WTC11 (cell line): ENCODE data around the gene SLC22A15.

Source experiments
- TF ChIP-seq, protein P1 (sequence below): fragments of 200-600 bp; IDR thresholded peaks from 2 replicates; pipeline ENCODE4 v1.8.0; 2022; ENCODE audit warnings: antibody characterized with exemption
- TF ChIP-seq, protein P2 (sequence below): sonication (generic); formaldehyde crosslinking; IDR thresholded peaks from 2 replicates; pipeline ENCODE4 v1.8.1; 2023; ENCODE audit warnings: mild to moderate bottlenecking, missing genetic modification reagents, moderate library complexity

DNA sequence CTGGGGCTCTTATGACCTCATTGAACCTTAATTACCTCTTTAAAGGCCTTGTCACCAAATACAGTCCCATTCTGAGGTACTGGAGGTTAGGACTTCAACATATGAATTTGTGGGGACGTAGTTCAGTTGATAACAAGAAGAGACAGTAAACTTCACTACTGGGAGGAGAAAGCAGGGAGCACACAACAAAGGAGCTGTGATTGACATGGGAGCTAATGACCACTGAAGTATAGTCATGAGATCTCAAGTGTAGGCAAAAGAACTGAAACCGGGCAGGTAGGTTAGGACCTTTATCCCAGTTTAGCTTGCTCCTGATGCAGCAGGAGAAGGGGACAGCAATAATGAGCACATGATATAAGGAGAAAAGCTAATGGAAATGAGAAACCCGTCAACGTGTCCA lies 123.1 kb downstream of the SLC22A15 start:
- TF ChIP-seq, protein P1, sequence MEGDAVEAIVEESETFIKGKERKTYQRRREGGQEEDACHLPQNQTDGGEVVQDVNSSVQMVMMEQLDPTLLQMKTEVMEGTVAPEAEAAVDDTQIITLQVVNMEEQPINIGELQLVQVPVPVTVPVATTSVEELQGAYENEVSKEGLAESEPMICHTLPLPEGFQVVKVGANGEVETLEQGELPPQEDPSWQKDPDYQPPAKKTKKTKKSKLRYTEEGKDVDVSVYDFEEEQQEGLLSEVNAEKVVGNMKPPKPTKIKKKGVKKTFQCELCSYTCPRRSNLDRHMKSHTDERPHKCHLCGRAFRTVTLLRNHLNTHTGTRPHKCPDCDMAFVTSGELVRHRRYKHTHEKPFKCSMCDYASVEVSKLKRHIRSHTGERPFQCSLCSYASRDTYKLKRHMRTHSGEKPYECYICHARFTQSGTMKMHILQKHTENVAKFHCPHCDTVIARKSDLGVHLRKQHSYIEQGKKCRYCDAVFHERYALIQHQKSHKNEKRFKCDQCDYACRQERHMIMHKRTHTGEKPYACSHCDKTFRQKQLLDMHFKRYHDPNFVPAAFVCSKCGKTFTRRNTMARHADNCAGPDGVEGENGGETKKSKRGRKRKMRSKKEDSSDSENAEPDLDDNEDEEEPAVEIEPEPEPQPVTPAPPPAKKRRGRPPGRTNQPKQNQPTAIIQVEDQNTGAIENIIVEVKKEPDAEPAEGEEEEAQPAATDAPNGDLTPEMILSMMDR, result no peak
- TF ChIP-seq, protein P2, sequence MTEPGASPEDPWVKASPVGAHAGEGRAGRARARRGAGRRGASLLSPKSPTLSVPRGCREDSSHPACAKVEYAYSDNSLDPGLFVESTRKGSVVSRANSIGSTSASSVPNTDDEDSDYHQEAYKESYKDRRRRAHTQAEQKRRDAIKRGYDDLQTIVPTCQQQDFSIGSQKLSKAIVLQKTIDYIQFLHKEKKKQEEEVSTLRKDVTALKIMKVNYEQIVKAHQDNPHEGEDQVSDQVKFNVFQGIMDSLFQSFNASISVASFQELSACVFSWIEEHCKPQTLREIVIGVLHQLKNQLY (CRISPR knock-in tag), result no peak
